Skeletal muscle satellite cell (primary cell): Measurements from ENCODE around the gene KCND2.
"Not testable (repeated sequence)": the region's sequence is repeated elsewhere in the genome, so short reads cannot be mapped to it uniquely, and the experiment has no call there.

ENCODE experiments used
- H3K27me3 ChIP-seq: 2 replicates; pipeline ENCODE4 v1.7.0; 2013; ENCODE audit warnings: low read length; ENCODE audit not compliant: control insufficient read depth, insufficient read depth
- H3K36me3 ChIP-seq: 2 replicates; pipeline ENCODE4 v1.7.0; 2013; ENCODE audit warnings: mild to moderate bottlenecking, control low read depth, low read length; ENCODE audit not compliant: insufficient read depth
- H3K4me1 ChIP-seq: 2 replicates; pipeline ENCODE4 v1.7.0; 2013; ENCODE audit warnings: low read length; ENCODE audit not compliant: control insufficient read depth, insufficient read depth
- H3K4me2 ChIP-seq: 2 replicates; pipeline ENCODE4 v1.7.0; 2013; ENCODE audit warnings: mild to moderate bottlenecking, low read length
- H3K4me3 ChIP-seq: 2 replicates; pipeline ENCODE4 v1.7.0; 2013; ENCODE audit warnings: low read length
- H3K9ac ChIP-seq: 2 replicates; pipeline ENCODE4 v1.7.0; 2013; ENCODE audit warnings: mild to moderate bottlenecking, low read depth, low read length, moderate library complexity
- H3K9me3 ChIP-seq: replicated peaks from 2 replicates; pipeline ENCODE4 v1.7.0; 2013; ENCODE audit warnings: mild to moderate bottlenecking, control low read depth, low read length

KCND2 gene

DNA sequence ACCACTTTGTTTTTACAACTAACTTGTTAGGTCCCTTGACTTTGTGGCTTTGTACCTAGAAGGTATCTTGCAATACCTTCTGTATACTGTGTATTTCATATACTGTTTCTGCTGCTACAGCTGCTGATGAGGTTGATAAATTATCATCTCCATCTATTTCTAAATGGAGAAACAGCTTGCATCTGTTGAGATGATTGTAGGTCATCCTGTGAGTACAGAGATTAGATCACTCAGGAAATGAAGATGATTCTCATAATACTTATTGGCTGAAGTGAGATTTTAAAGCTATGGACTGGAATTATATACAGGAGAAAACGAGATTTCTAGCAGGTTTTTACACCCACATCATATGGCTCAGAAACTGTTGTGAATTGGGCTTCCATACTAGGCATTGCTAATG is 280.5 kb downstream of the KCND2 start:
- H3K9me3 ChIP-seq: no peaks in the 10 kb centered on the region
- H3K4me3 ChIP-seq: no peak overlapping the region
- H3K27me3 ChIP-seq: no peaks in the 10 kb centered on the region
- no peaks in the 10 kb centered on the region for H3K36me3 ChIP-seq
- H3K9ac ChIP-seq: no peak overlapping the region
- H3K4me1 ChIP-seq: peaks cover 3% of the 10 kb centered on the region
- H3K4me2 ChIP-seq: no peak overlapping the region

DNA sequence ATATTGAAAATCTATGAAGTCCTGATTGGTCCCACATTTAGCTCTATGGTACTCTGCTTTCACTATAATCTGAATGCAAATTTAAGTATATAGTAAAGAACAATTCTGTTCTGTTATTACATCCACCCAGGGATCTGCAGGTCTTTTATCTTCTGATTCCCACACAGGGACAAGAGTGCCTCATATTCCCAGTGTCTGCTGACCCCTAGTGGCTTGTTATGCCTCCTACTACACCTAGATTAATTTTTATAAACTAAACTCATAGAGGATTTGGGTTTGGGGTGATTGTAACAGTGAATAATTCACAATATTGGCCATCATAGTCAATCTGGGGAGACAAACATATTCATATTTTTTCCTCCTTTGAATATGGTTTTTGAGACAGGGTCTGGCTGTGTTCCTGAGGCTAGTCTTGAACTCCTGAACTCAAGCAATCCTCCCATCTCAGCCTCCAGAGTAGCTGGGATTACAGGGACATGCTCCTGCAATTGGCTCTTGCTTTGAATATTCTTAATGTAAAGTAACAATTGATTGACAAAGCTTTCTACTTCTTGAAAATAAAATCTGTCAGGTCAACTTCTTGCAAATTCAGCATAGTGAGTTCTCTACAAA is 282.1 kb downstream of the KCND2 start:
- no peaks in the 10 kb centered on the region for H3K9me3 ChIP-seq
- H3K4me1 ChIP-seq: peaks cover 3% of the 10 kb centered on the region
- H3K36me3 ChIP-seq: no peaks in the 10 kb centered on the region
- no peaks in the 10 kb centered on the region for H3K27me3 ChIP-seq
- no peak overlapping the region for H3K9ac ChIP-seq
- no peak overlapping the region for H3K4me3 ChIP-seq
- no peak overlapping the region for H3K4me2 ChIP-seq

GRCh38 chr7:120564145-120564544 is 291.2 kb downstream of the KCND2 start:
- Histone ChIP-seq H3K4me3 (no peak overlapping the region), H3K9me3 (no peaks in the 10 kb centered on the region), H3K36me3 (no peaks in the 10 kb centered on the region), H3K27me3 (no peaks in the 10 kb centered on the region), H3K9ac (no peak overlapping the region), H3K4me2 (no peak overlapping the region), H3K4me1 (no peaks in the 10 kb centered on the region)

DNA sequence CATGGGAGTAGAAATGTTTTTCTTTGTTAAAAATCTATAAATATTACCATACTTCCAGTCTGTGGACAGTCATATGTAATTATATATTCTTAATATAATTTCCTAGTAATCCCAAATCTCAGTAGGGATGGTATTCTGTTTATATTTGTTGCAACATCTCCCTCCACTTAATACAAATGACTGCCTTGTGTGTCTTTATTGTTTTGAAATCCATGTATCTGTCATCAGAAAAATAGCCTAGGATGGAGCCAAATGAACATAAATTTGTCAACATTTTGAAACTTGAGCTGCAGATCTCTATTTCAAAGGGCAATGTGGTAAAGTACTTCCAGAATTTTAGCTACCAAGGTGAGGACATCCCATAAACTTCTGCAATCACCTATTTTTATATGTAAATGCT is 294.2 kb downstream of the KCND2 start:
- Histone ChIP-seq H3K4me2 (no peak overlapping the region), H3K27me3 (no peaks in the 10 kb centered on the region), H3K4me3 (no peak overlapping the region), H3K9me3 (no peaks in the 10 kb centered on the region), H3K36me3 (no peaks in the 10 kb centered on the region), H3K9ac (no peak overlapping the region), H3K4me1 (no peaks in the 10 kb centered on the region)

DNA sequence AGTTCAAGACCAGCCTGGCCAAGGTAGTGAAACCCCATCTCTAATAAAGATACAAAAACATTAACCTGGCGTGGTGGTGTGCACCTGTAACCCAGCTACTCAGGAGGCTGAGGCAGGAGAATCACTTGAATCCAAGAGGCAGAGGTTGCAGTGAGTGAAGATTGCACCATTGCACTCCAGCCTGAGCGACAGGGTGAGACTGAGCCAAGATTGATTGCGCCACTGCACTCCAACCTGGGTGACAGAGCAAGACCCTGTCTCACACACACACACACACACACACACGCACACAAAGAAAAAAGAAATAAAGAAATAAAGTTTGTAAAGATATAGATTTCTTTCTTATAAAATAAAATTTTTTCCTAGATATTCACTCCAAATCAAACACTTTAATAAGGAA is 305.7 kb downstream of the KCND2 start:
- H3K9ac ChIP-seq, H3K27me3 ChIP-seq, H3K4me2 ChIP-seq, H3K9me3 ChIP-seq, H3K4me3 ChIP-seq, H3K4me1 ChIP-seq, H3K36me3 ChIP-seq: not testable (repeated sequence)

- no peaks in the 10 kb centered on the region for H3K36me3 ChIP-seq
- H3K9me3 ChIP-seq: no peaks in the 10 kb centered on the region
- no peak overlapping the region for H3K9ac ChIP-seq
- H3K4me3 ChIP-seq: no peak overlapping the region
- H3K4me1 ChIP-seq: peaks cover 18% of the 10 kb centered on the region
- H3K27me3 ChIP-seq: no peaks in the 10 kb centered on the region
- no peak overlapping the region for H3K4me2 ChIP-seq
Observed at GRCh38 chr7:120582916-120583315, 309.9 kb downstream of the KCND2 start.

GRCh38 chr7:120583899-120584586 is 311.1 kb downstream of the KCND2 start:
- H3K9me3 ChIP-seq: no peaks in the 10 kb centered on the region
- peak overlapping the region; percentile 23 for H3K9ac ChIP-seq
- H3K36me3 ChIP-seq: no peaks in the 10 kb centered on the region
- H3K4me2 ChIP-seq: peak overlapping the region; percentile 67
- H3K27me3 ChIP-seq: no peaks in the 10 kb centered on the region
- H3K4me1 ChIP-seq: peaks cover 18% of the 10 kb centered on the region
- peak overlapping the region; percentile 10 for H3K4me3 ChIP-seq

- Histone ChIP-seq H3K4me2 (no peak overlapping the region), H3K4me3 (no peak overlapping the region), H3K9ac (no peak overlapping the region), H3K9me3 (no peaks in the 10 kb centered on the region), H3K27me3 (no peaks in the 10 kb centered on the region), H3K36me3 (no peaks in the 10 kb centered on the region), H3K4me1 (peaks cover 18% of the 10 kb centered on the region)
Observed at GRCh38 chr7:120586571-120586970, 313.6 kb downstream of the KCND2 start.

GRCh38 chr7:120587243-120587642 is 314.3 kb downstream of the KCND2 start:
- H3K36me3 ChIP-seq: no peaks in the 10 kb centered on the region
- H3K4me3 ChIP-seq: no peak overlapping the region
- no peak overlapping the region for H3K9ac ChIP-seq
- H3K27me3 ChIP-seq: no peaks in the 10 kb centered on the region
- peaks cover 18% of the 10 kb centered on the region for H3K4me1 ChIP-seq
- H3K9me3 ChIP-seq: no peaks in the 10 kb centered on the region
- no peak overlapping the region for H3K4me2 ChIP-seq

DNA sequence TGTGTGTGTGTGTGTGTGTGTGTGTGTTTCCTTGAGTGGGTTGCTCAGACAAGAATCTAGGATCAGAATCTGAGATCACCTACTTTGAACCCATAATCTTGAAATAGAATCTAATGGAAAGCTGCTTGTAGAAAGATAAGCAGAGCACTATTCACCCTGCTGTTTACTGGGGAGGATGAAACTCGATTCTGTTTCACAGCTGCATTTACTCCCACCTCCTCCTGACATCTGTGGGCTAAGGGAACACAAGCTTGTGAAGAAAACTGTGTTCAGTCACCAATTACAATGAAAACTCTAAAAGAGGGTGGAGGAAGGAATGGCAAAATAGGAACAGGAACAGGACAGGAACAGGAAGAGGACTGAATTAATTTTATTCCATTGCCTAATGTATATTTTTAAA is 315.4 kb downstream of the KCND2 start:
- Histone ChIP-seq H3K27me3 (no peaks in the 10 kb centered on the region), H3K36me3 (no peaks in the 10 kb centered on the region), H3K4me3 (no peak overlapping the region), H3K9ac (no peak overlapping the region), H3K4me2 (no peak overlapping the region), H3K4me1 (peaks cover 15% of the 10 kb centered on the region), H3K9me3 (no peaks in the 10 kb centered on the region)

GRCh38 chr7:120588862-120589261 is 315.9 kb downstream of the KCND2 start:
- Histone ChIP-seq H3K4me2 (no peak overlapping the region), H3K4me1 (peaks cover 11% of the 10 kb centered on the region), H3K9ac (no peak overlapping the region), H3K36me3 (no peaks in the 10 kb centered on the region), H3K4me3 (no peak overlapping the region), H3K9me3 (no peaks in the 10 kb centered on the region), H3K27me3 (no peaks in the 10 kb centered on the region)

DNA sequence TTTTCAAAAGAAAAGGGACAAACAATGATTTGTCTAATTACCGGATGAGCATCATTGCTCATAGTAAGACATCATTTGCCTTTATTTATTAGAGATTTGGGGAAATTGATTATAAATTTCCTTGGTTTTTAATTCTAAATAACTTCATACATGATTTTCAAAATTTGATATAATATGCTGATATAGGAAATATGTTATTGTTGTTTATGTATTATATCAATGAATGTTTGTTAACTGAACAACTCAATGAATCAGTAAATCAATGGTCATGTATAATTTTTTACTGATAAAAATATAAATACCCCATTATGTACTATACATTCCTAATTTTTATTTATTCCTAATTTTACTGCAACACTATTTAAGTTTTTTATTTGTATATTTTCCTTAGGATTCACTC is 327.6 kb downstream of the KCND2 start:
- H3K4me1 ChIP-seq: peaks cover 9% of the 10 kb centered on the region
- H3K27me3 ChIP-seq: no peaks in the 10 kb centered on the region
- H3K36me3 ChIP-seq: no peaks in the 10 kb centered on the region
- H3K9me3 ChIP-seq: no peaks in the 10 kb centered on the region
- no peak overlapping the region for H3K4me3 ChIP-seq
- no peak overlapping the region for H3K4me2 ChIP-seq
- H3K9ac ChIP-seq: no peak overlapping the region
